ENCODE data around the gene SGO2. TPM values are rescaled to one million over a fixed set of nuclear protein-coding genes. Genes with fewer than 3 reads are reported as not detected.

SGO2 gene, protein sequence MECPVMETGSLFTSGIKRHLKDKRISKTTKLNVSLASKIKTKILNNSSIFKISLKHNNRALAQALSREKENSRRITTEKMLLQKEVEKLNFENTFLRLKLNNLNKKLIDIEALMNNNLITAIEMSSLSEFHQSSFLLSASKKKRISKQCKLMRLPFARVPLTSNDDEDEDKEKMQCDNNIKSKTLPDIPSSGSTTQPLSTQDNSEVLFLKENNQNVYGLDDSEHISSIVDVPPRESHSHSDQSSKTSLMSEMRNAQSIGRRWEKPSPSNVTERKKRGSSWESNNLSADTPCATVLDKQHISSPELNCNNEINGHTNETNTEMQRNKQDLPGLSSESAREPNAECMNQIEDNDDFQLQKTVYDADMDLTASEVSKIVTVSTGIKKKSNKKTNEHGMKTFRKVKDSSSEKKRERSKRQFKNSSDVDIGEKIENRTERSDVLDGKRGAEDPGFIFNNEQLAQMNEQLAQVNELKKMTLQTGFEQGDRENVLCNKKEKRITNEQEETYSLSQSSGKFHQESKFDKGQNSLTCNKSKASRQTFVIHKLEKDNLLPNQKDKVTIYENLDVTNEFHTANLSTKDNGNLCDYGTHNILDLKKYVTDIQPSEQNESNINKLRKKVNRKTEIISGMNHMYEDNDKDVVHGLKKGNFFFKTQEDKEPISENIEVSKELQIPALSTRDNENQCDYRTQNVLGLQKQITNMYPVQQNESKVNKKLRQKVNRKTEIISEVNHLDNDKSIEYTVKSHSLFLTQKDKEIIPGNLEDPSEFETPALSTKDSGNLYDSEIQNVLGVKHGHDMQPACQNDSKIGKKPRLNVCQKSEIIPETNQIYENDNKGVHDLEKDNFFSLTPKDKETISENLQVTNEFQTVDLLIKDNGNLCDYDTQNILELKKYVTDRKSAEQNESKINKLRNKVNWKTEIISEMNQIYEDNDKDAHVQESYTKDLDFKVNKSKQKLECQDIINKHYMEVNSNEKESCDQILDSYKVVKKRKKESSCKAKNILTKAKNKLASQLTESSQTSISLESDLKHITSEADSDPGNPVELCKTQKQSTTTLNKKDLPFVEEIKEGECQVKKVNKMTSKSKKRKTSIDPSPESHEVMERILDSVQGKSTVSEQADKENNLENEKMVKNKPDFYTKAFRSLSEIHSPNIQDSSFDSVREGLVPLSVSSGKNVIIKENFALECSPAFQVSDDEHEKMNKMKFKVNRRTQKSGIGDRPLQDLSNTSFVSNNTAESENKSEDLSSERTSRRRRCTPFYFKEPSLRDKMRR
- total RNA-seq, result 3.3 and 3.8 TPM in 2 replicates

DNA sequence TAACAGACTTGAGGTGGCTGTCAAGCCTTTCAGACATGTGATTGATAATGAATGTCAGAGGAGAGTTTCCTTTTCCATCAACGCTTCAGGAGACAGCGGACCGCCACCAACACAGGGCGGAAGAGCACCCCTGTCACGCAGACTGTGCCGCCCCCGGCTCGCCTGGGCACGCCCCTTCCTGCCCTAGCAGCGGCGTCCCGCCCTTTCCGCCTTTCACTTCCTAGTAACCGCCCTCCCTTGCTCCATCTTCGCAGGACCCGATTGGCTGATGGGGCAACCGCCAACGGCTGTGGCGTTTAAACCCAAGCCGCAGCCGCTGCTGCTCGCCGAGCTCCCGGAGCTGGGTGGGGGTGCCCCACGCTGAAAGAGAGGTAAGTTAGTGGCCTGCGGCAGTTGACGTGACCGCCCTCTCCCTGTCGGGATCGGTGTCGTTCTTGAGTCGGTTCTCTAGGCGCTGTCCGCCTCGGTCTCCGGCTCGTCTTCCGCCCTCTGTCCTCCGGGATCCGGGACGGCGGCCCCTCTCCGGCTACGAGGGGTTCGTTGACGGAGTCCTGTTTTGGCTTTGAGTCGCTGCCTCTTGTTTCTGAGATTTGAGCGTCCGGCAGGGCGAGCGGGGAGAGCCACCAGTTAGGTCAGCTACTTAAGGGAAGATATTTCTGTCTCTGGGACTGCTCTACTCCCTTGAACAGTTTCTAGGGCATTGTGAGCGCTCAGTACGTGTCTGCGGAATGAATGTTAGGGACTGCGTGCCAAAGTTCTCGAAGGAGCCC, at the start of gene SGO2:
TSS of gene SGO2 (plus strand) at position 326 of the 770 bp plus-strand sequence. CDS start 6,769 bp downstream, outside the sequence.
- Mint-ChIP-seq H3K4me3 (peak within 1 kb of the TSS; percentile 95), H3K4me1 (peaks cover 14% of the 10 kb centered on the region), H3K27me3 (peaks cover 5% of the 10 kb centered on the region), H3K9me3 (no peaks in the 10 kb centered on the region), H3K27ac (peak within 1 kb of the TSS; percentile 80), H3K36me3 (ENCODE audit: low read depth) (peaks cover 2% of the 10 kb centered on the region)
- intact Hi-C loops (cut with micrococcal nuclease), result loop anchor here (1.0 to 10.0 kb wide), 9 partner anchors 16 to 1741 kb away; partner anchors contain the start of genes BZW1, C2orf69, CLK1 and FZD7
- TF ChIP-seq, protein P1, sequence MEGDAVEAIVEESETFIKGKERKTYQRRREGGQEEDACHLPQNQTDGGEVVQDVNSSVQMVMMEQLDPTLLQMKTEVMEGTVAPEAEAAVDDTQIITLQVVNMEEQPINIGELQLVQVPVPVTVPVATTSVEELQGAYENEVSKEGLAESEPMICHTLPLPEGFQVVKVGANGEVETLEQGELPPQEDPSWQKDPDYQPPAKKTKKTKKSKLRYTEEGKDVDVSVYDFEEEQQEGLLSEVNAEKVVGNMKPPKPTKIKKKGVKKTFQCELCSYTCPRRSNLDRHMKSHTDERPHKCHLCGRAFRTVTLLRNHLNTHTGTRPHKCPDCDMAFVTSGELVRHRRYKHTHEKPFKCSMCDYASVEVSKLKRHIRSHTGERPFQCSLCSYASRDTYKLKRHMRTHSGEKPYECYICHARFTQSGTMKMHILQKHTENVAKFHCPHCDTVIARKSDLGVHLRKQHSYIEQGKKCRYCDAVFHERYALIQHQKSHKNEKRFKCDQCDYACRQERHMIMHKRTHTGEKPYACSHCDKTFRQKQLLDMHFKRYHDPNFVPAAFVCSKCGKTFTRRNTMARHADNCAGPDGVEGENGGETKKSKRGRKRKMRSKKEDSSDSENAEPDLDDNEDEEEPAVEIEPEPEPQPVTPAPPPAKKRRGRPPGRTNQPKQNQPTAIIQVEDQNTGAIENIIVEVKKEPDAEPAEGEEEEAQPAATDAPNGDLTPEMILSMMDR (IDR thresholded peaks at IDR 0.05), result no peak
- DNase-seq (peak; percentile 90), ATAC-seq (ENCODE audit: low read depth) (peak; percentile 100)
- CTCF ChIA-PET, result interaction anchor here (0.7 to 2.9 kb wide), 2 partner anchors 16 to 18 kb away, joined by 3 to 14 read pairs; partner anchors contain the start of gene KCTD18
- POLR2A ChIA-PET, result interaction anchor here (0.7 to 3.0 kb wide), 4 partner anchors 14 to 338 kb away, joined by 3 to 21 read pairs (median 3); partner anchors contain the start of gene KCTD18

DNA sequence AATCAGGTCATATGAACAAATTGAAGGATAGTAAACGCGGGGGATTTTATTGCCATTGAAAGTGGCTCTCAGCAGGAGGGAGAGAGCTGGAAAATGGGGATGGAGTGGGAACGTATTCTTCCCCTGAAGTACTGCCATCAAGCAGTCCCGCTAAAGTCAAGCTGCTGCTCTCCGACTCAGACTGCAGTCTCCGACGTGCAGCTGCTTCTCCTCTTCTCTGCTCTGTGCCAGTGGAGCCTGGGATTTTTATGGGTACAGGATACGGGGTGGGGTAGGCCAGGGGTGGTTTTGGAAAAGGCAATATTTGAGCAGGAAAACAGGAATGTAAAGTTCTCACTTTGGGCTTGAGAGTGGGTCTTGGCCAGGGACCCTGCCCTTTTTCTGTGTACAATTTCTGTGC, 49.2 kb upstream of the SGO2 start:
- Mint-ChIP-seq H3K9me3 (no peaks in the 10 kb centered on the region), H3K36me3 (ENCODE audit: low read depth) (no peaks in the 10 kb centered on the region), H3K4me3 (no peak overlapping the region), H3K27ac (no peak overlapping the region), H3K4me1 (no peaks in the 10 kb centered on the region), H3K27me3 (no peaks in the 10 kb centered on the region)
- ChIA-PET POLR2A (no interaction called here), CTCF (interaction anchor here (1.8 kb wide), 1 partner anchor 497 kb away, joined by 5 read pairs; no protein-coding TSS in a partner anchor)
- DNase-seq, result no peak
- TF ChIP-seq, protein P1 (IDR thresholded peaks at IDR 0.05), result no peak
- no peak for ATAC-seq (ENCODE audit: low read depth)
- intact Hi-C loops (cut with micrococcal nuclease), result no loop called here

DNA sequence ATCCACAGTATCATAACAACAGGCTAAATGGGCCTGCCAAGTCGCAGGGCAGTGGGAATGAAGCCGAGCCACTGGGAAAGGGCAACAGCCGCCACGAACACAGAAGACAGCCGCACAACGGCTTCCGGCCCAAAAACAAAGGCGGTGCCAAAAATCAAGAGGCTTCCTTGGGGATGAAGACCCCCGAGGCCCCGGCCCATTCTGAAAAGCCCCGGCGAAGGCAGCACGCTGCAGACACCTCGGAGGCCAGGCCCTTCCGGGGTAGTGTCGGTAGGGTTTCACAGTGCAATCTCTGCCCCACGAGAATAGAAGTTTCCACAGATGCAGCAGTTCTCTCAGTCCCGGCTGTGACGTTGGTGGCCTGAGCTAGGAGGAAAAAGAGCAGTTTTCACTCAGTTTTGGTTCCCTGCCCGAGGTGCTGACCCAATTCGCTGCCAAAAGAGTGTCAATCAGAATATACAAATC, 48.3 kb upstream of the SGO2 start:
- Mint-ChIP-seq H3K9me3 (no peaks in the 10 kb centered on the region), H3K27ac (no peak overlapping the region), H3K4me1 (no peaks in the 10 kb centered on the region), H3K36me3 (ENCODE audit: low read depth) (no peaks in the 10 kb centered on the region), H3K27me3 (no peaks in the 10 kb centered on the region), H3K4me3 (no peak overlapping the region)
- TF ChIP-seq, protein P1 (IDR thresholded peaks at IDR 0.05), result no peak
- ChIA-PET CTCF (no interaction called here), POLR2A (interaction anchor here (0.6 kb wide), 1 partner anchor 48 kb away, joined by 3 read pairs; no protein-coding TSS in a partner anchor)
- no peak for ATAC-seq (ENCODE audit: low read depth)
- DNase-seq, result no peak
- intact Hi-C loops (cut with micrococcal nuclease), result no loop called here

DNA sequence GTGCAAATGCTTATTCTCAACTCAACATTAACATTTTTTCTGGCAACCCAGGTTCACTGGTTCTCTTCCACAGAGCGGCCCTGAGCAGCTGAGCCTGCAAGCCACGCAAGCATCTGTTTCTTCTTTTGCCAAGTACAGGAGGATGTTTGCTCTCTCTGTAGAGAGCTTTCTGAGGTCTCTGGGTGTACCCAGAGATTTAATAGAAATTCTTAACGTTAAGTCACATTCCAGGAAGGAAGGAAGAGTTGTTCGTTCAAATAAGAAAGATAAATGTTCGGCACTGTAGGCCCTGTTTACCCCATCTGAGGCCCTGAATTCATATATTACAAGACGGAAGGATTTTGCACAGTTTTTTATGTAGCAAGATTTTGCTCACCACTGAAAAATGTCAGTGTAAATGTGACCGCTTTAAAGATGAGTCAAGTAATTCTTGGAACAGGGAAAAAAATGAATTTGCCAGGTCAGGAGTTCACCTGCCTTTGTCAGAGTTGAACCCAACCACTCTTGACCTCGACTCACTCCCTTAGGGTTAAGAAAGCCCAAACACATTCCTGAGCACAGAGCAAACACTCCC, 46.2 kb upstream of the SGO2 start:
- Mint-ChIP-seq H3K36me3 (ENCODE audit: low read depth) (no peaks in the 10 kb centered on the region), H3K4me3 (no peak overlapping the region), H3K27ac (no peak overlapping the region), H3K27me3 (peaks cover 8% of the 10 kb centered on the region), H3K9me3 (no peaks in the 10 kb centered on the region), H3K4me1 (no peaks in the 10 kb centered on the region)
- ChIA-PET CTCF (interaction anchor here (1.1 to 2.1 kb wide), 3 partner anchors 12 to 500 kb away, joined by 4 to 7 read pairs (median 6); partner anchors contain the start of gene KCTD18), POLR2A (no interaction called here)
- TF ChIP-seq, protein P1 (IDR thresholded peaks at IDR 0.05), result no peak
- no peak for DNase-seq
- ATAC-seq (ENCODE audit: low read depth), result no peak
- intact Hi-C loops (cut with micrococcal nuclease), result no loop called here
